ENCODE results near the gene GZMH. TPM values are rescaled to one million over a fixed set of nuclear protein-coding genes. Genes with fewer than 3 reads are reported as not detected.

The GZMH gene
- total RNA-seq, 1 donor from 2014 or later = not detected

DNA sequence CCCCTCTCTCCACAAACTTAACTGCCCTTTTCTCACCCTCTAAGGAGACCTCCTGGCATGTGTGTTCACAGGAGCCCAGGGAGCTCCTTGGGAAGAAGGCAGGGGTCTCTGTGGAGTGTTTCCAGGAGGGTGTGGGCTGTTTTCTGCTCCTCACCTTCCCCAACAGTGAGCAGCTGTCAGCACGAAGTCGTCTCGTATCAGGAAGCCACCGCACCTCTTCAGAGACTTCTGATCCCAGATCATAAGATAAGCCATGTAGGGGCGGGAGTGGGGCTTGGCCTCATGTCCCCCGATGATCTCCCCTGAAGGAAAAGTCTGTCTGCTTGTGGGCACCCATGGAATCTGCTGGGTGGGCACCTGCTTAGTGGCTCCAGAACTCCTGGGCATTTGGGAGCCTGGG is 23.3 kb upstream of the GZMH start:
- Mint-ChIP-seq H3K4me1 (ENCODE audit: unreplicated experiment) (no peaks in the 10 kb centered on the region), H3K9me3 (peaks cover 2% of the 10 kb centered on the region), H3K27ac (no peak overlapping the region), H3K27me3 (no peaks in the 10 kb centered on the region), H3K4me3 (no peak overlapping the region), H3K36me3 (no peaks in the 10 kb centered on the region)
- no peak for TF ChIP-seq CTCF (conservative IDR thresholded peaks at IDR 0.05)
- DNase-seq (ENCODE audit: extremely low spot score, unreplicated experiment) = no peak

GRCh38 chr14:24632336-24632735 is 22.9 kb upstream of the GZMH start:
- H3K4me1 Mint-ChIP-seq (ENCODE audit: unreplicated experiment) = no peaks in the 10 kb centered on the region
- DNase-seq (ENCODE audit: extremely low spot score, unreplicated experiment) = no peak
- H3K4me3 Mint-ChIP-seq = no peak overlapping the region
- TF ChIP-seq CTCF (conservative IDR thresholded peaks at IDR 0.05) = no peak
- H3K36me3 Mint-ChIP-seq = no peaks in the 10 kb centered on the region
- no peak overlapping the region for H3K27ac Mint-ChIP-seq
- H3K9me3 Mint-ChIP-seq = peaks cover 6% of the 10 kb centered on the region
- H3K27me3 Mint-ChIP-seq = no peaks in the 10 kb centered on the region

- TF ChIP-seq CTCF (conservative IDR thresholded peaks at IDR 0.05) = no peak
- DNase-seq (ENCODE audit: extremely low spot score, unreplicated experiment) = no peak
- H3K4me1 Mint-ChIP-seq (ENCODE audit: unreplicated experiment) = no peaks in the 10 kb centered on the region
- H3K27ac Mint-ChIP-seq = no peak overlapping the region
- H3K9me3 Mint-ChIP-seq = peaks cover 6% of the 10 kb centered on the region
- H3K36me3 Mint-ChIP-seq = no peaks in the 10 kb centered on the region
- H3K27me3 Mint-ChIP-seq = no peaks in the 10 kb centered on the region
- H3K4me3 Mint-ChIP-seq = no peak overlapping the region
These were observed 22.4 kb upstream of the GZMH start for GRCh38 chr14:24631749-24632335.

DNA sequence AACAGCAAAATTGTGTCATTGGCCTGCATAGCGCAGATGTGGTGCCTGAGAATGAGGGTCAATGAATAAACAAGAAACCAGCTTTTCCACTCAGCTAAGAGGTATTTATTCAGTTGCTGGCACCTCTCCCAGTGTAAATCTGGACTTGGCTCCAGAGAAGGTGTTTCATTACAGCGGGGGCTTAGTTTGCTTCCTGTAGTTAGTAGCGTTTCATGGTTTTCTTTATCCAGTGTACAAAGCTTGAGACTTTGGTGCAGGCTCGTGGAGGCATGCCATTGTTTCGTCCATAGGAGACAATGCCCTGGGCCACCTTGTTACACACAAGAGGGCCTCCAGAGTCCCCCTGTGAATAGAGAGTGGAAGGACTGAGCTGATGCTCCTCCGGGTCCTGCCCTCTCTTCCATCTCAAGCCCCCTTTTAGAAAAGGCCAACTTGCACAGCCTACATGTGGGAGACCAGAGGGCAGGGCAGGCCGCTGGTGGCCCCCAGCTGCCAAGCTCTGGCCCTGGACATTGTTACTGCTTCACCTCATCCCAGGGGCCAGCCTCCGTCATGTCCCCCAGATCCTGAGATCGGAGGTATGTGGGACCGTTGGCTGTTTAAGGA is 21.5 kb upstream of the GZMH start:
- H3K4me1 Mint-ChIP-seq (ENCODE audit: unreplicated experiment) = no peaks in the 10 kb centered on the region
- TF ChIP-seq CTCF (conservative IDR thresholded peaks at IDR 0.05) = no peak
- no peaks in the 10 kb centered on the region for H3K27me3 Mint-ChIP-seq
- no peak for DNase-seq (ENCODE audit: extremely low spot score, unreplicated experiment)
- H3K4me3 Mint-ChIP-seq = no peak overlapping the region
- no peaks in the 10 kb centered on the region for H3K36me3 Mint-ChIP-seq
- H3K9me3 Mint-ChIP-seq = peaks cover 6% of the 10 kb centered on the region
- H3K27ac Mint-ChIP-seq = no peak overlapping the region

DNA sequence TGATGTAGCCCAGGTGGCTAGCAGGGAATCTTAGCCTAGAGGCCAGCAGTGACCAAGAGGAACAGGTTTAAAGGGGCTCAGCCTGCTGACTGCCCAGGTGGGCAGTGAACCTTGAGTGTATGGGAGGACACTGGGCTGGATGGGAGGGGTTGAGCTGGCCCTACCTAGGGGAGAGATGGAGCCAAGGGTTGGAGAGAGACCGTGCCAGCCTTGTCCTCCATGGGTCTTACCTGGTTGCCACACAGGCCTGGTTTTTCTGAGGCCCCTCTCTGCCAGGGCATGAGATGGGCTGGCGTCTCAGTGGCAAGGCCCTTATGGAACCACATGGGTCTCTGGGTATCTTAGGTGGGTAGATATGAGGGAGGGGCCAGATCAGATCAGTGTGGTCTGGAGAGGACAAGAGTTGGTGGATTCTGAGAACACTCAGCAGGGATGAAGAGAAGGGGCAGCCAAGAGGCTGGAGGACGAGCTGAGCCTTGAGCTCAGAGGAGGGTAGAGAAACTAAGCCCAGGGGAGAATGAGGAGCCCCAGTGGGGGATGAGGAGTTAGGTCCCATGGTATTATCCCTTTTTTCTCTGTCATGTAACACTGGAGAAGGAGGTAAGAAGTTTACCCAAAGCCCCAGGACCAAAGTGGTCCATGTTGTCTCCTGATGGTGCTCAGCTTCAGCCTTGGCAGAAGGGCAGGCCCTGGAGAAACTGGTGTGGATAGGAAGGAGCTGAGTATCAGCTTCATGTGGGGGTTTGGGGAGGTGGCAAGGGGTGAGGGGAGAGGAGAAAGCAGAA is 20.8 kb upstream of the GZMH start:
- Mint-ChIP-seq H3K9me3 (peaks cover 6% of the 10 kb centered on the region), H3K36me3 (no peaks in the 10 kb centered on the region), H3K4me3 (no peak overlapping the region), H3K27me3 (no peaks in the 10 kb centered on the region), H3K4me1 (ENCODE audit: unreplicated experiment) (no peaks in the 10 kb centered on the region), H3K27ac (no peak overlapping the region)
- no peak for TF ChIP-seq CTCF (conservative IDR thresholded peaks at IDR 0.05)
- DNase-seq (ENCODE audit: extremely low spot score, unreplicated experiment) = no peak

All from type B pancreatic cell (in vitro differentiated cells).